T-cell (primary cell): ENCODE measurements around the gene CAMSAP3. TPM values are rescaled to one million over a fixed set of nuclear protein-coding genes. Genes with fewer than 3 reads are reported as not detected.

ENCODE experiments used
- ATAC-seq, 4 experiments: fragments of 200-7000 bp in 3 of 4; fragments of 150-1000 bp in 1 of 4; cut with Tn5 transposase; replicated peaks in 1 of 4; 1 replicate in 3 of 4; 2 replicates in 1 of 4; pipeline ENCODE4 v1.10.0; 2021; ENCODE audit warnings: moderate library complexity in 3 of 4, mild to moderate bottlenecking in 2 of 4, moderate number of reproducible peaks in 1 of 4
- CTCF ChIA-PET, 2 donors: fragments of 300-600 bp; sonication (Branson Sonifier 250); formaldehyde crosslinking; loops; one replicate each; lab custom pipeline; 2022; ENCODE audit warnings: antibody characterized with exemption in 2 of 2; lab: Charles Lee
- POLR2A ChIA-PET, 2 donors: fragments of 300-600 bp; sonication (Branson Sonifier 250); formaldehyde crosslinking; loops; one replicate each; lab custom pipeline; 2022; ENCODE audit warnings: antibody characterized with exemption in 2 of 2; lab: Charles Lee
- DNase-seq, 35 experiments: peaks; one replicate each; pipeline versions ENCODE4 v3.0.0 to v3.0.0-alpha.2; 2013 to 2023
- H3K27ac ChIP-seq: one replicate; pipeline ENCODE4 v1.5.1; 2013; ENCODE audit warnings: low read length
- H3K27me3 ChIP-seq, 2 experiments: replicated peaks in 1 of 2; 1 replicate in 1 of 2; 2 replicates in 1 of 2; pipeline versions ENCODE4 v1.6.1 to v1.7.0; 2013; ENCODE audit warnings: low read length in 1 of 2, mixed read lengths in 1 of 2; ENCODE audit not compliant: control insufficient read depth in 2 of 2, insufficient read depth in 2 of 2; ENCODE audit errors: extremely low read depth in 1 of 2
- H3K36me3 ChIP-seq, 2 donors: 1 replicate in 1 of 2; 2 replicates in 1 of 2; pipeline versions ENCODE4 v1.6.1 to v1.7.0; 2013; ENCODE audit warnings: low read length in 1 of 2; ENCODE audit not compliant: control insufficient read depth in 2 of 2, insufficient read depth in 1 of 2; ENCODE audit errors: extremely low read depth in 1 of 2
- H3K4me1 ChIP-seq, 2 experiments: 1 replicate in 1 of 2; 2 replicates in 1 of 2; pipeline versions ENCODE4 v1.6.1 to v1.7.0; 2013; ENCODE audit warnings: low read length in 2 of 2, mixed read lengths in 1 of 2; ENCODE audit not compliant: insufficient read depth in 2 of 2, control insufficient read depth in 1 of 2; ENCODE audit errors: extremely low read depth in 1 of 2
- H3K4me3 ChIP-seq, 2 donors: 1 replicate in 1 of 2; 2 replicates in 1 of 2; pipeline versions ENCODE4 v1.5.1 to v1.7.0; 2013; ENCODE audit warnings: mild to moderate bottlenecking in 2 of 2, low read length in 1 of 2, moderate library complexity in 1 of 2; ENCODE audit not compliant: control insufficient read depth in 1 of 2; ENCODE audit errors: extremely low read depth in 1 of 2
- H3K9me3 ChIP-seq: 2 replicates; pipeline ENCODE4 v1.7.0; 2013
- H3K27ac Mint-ChIP-seq, 2 donors: one replicate each; pipeline ENCODE4 v1.8.0; 2020 to 2021; ENCODE audit warnings: mild to moderate bottlenecking in 2 of 2, mixed read lengths in 2 of 2
- H3K27me3 Mint-ChIP-seq, 2 donors: one replicate each; pipeline ENCODE4 v1.8.0; 2021 to 2022; ENCODE audit warnings: mixed read lengths in 2 of 2
- H3K36me3 Mint-ChIP-seq: one replicate; pipeline ENCODE4 v1.8.0; 2021; ENCODE audit warnings: mixed read lengths
- H3K4me1 Mint-ChIP-seq, 3 donors: one replicate each; pipeline ENCODE4 v1.8.0; 2020 to 2022; ENCODE audit warnings: mixed read lengths in 3 of 3, mild to moderate bottlenecking in 1 of 3
- H3K4me3 Mint-ChIP-seq, 3 donors: one replicate each; pipeline ENCODE4 v1.8.0; 2020 to 2022; ENCODE audit warnings: mild to moderate bottlenecking in 3 of 3, mixed read lengths in 3 of 3, moderate library complexity in 3 of 3
- H3K9me3 Mint-ChIP-seq, 3 donors: one replicate each; pipeline ENCODE4 v1.8.0; 2020 to 2022; ENCODE audit warnings: mixed read lengths in 3 of 3
- WGBS: methylation state at CpG from one replicate; pipeline ENCODE4 v1.1.5; 2013; ENCODE audit warnings: missing lambda C conversion rate; ENCODE audit not compliant: insufficient coverage; 5-methylcytosine and 5-hydroxymethylcytosine counted together
- total RNA-seq, 35 experiments: library from RNA in 6 of 35; stranded (reverse) in 6 of 35; fragments of 120-200 nt in 1 of 35; gene quantifications; one replicate each; pipeline versions ENCODE4 v1.2.1 to v1.2.4 and lab custom pipeline; 2013 to 2026

Gene CAMSAP3
- total RNA-seq, 5 donors from 2014 or later (not counting 1 experiment from before 2014, with no cell fraction given): 0.47 to 1.3 (median 0.51) TPM

GRCh38 chr19:7655581-7655980 is 59.9 kb downstream of the CAMSAP3 start:
- Mint-ChIP-seq H3K9me3 (no peaks in the 10 kb centered on the region), H3K36me3 (no peaks in the 10 kb centered on the region), H3K27ac (no peak overlapping the region), H3K4me1 (peaks cover 22 to 26% (median 24%) of the 10 kb centered on the region in 3 donors), H3K27me3 (no peaks in the 10 kb centered on the region), H3K4me3 (no peak overlapping the region)
- H3K36me3 ChIP-seq: no peaks in the 10 kb centered on the region
- 89% methylated on average over 7 of the region's 8 CpGs for WGBS
- H3K9me3 ChIP-seq: no peaks in the 10 kb centered on the region
- H3K27ac ChIP-seq: no peak overlapping the region
- ChIA-PET POLR2A (no interaction called here), CTCF (interaction anchor here in 1 of 2 donors (0.6 kb wide), 1 partner anchor 23 kb away, joined by 3 read pairs; no protein-coding TSS in a partner anchor)
- no peak for DNase-seq
- H3K4me1 ChIP-seq: peaks cover 3 to 34% of the 10 kb centered on the region in 2 experiments
- H3K4me3 ChIP-seq: no peak overlapping the region
- no peak for ATAC-seq
- peaks cover 0 to 6% of the 10 kb centered on the region in 2 experiments for H3K27me3 ChIP-seq

GRCh38 chr19:7657131-7657751 is 61.6 kb downstream of the CAMSAP3 start:
- Mint-ChIP-seq H3K36me3 (no peaks in the 10 kb centered on the region), H3K4me1 (peaks cover 18 to 21% (median 21%) of the 10 kb centered on the region in 3 donors), H3K9me3 (no peaks in the 10 kb centered on the region), H3K4me3 (peak overlapping the region in 1 of 3 donors; percentile 74), H3K27ac (no peak overlapping the region), H3K27me3 (no peaks in the 10 kb centered on the region)
- 58% methylated on average over 4 of the region's 14 CpGs for WGBS
- peak overlapping the region; percentile 18 for H3K27ac ChIP-seq
- no peaks in the 10 kb centered on the region for H3K36me3 ChIP-seq
- ChIA-PET POLR2A (interaction anchor here in 1 of 2 donors (0.7 kb wide), 1 partner anchor 201 kb away, joined by 4 read pairs; no protein-coding TSS in a partner anchor), CTCF (interaction anchor here in 1 of 2 donors (0.6 to 1.2 kb wide), 3 partner anchors 24 to 142 kb away, joined by 4 read pairs; partner anchors contain the start of gene TRAPPC5)
- peak in 2 of 4 experiments; percentile 21 to 28 for ATAC-seq
- H3K4me1 ChIP-seq: peaks cover 3 to 28% of the 10 kb centered on the region in 2 experiments
- H3K4me3 ChIP-seq: no peak overlapping the region
- no peaks in the 10 kb centered on the region for H3K27me3 ChIP-seq
- no peaks in the 10 kb centered on the region for H3K9me3 ChIP-seq
- DNase-seq: no peak

- Histone ChIP-seq H3K27me3 (no peaks in the 10 kb centered on the region), H3K27ac (peak overlapping the region; percentile 59), H3K9me3 (no peaks in the 10 kb centered on the region), H3K4me1 (peaks cover 3 to 21% of the 10 kb centered on the region in 2 experiments), H3K36me3 (no peaks in the 10 kb centered on the region), H3K4me3 (peak overlapping the region in 1 of 2 donors; percentile 16)
- H3K27me3 Mint-ChIP-seq: no peaks in the 10 kb centered on the region
- DNase-seq (peak in 16 of 35 experiments; percentile 29 to 72 (median 41)), ATAC-seq (peak; percentile 71 to 99 (median 78))
- peak overlapping the region; percentile 50 to 72 for H3K27ac Mint-ChIP-seq
- ChIA-PET POLR2A (no interaction called here), CTCF (interaction anchor here in 1 of 2 donors (0.5 to 1.2 kb wide), 2 partner anchors 23 to 90 kb away, joined by 3 to 4 read pairs; partner anchors contain the start of gene TRAPPC5)
- WGBS: 6% methylated on average over 7 of the region's 9 CpGs
- no peaks in the 10 kb centered on the region for H3K36me3 Mint-ChIP-seq
- H3K4me1 Mint-ChIP-seq: peaks cover 12 to 15% (median 13%) of the 10 kb centered on the region in 3 donors
- H3K9me3 Mint-ChIP-seq: no peaks in the 10 kb centered on the region
- peak overlapping the region; percentile 59 to 74 (median 68) for H3K4me3 Mint-ChIP-seq
Observed at GRCh38 chr19:7658219-7658686, 62.6 kb downstream of the CAMSAP3 start.

- DNase-seq: no peak
- peaks cover 12 to 15% (median 13%) of the 10 kb centered on the region in 3 donors for H3K4me1 Mint-ChIP-seq
- H3K27ac ChIP-seq: no peak overlapping the region
- CTCF ChIA-PET: interaction anchor here in 1 of 2 donors (1.9 kb wide), 1 partner anchor 32 kb away, joined by 4 read pairs; the partner anchor contains the start of gene PET100
- peaks cover 3 to 21% of the 10 kb centered on the region in 2 experiments for H3K4me1 ChIP-seq
- H3K36me3 Mint-ChIP-seq: no peaks in the 10 kb centered on the region
- no CpG with 5 or more reads among the region's 8 CpGs for WGBS
- H3K4me3 Mint-ChIP-seq: no peak overlapping the region
- H3K9me3 Mint-ChIP-seq: no peaks in the 10 kb centered on the region
- peaks cover 0 to 2% of the 10 kb centered on the region in 2 experiments for H3K27me3 ChIP-seq
- ATAC-seq: no peak
- H3K27me3 Mint-ChIP-seq: peaks cover 2 to 3% of the 10 kb centered on the region in 2 donors
- H3K27ac Mint-ChIP-seq: no peak overlapping the region
- no peaks in the 10 kb centered on the region for H3K9me3 ChIP-seq
- POLR2A ChIA-PET: no interaction called here
- H3K4me3 ChIP-seq: no peak overlapping the region
- H3K36me3 ChIP-seq: no peaks in the 10 kb centered on the region
Observed at GRCh38 chr19:7661744-7662538, 66.3 kb downstream of the CAMSAP3 start.

DNA sequence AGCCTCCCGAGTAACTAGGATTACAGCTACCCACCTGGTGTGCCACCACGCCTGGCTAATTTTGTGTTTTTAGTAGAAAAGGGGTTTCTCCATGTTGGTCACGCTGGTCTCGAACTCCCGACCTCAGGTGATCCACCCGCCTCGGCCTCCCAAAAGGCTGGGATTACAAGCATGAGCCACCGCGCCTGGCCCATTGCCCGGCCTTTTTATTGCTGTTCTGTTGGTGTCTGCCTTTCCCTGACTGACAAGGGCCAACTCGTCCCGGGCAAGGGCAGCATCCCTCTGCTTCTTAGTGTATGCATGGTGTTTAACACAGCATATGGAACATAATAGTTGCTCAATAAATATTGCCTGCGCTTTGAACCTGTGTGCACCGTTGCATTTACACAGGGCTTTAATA is 67.0 kb downstream of the CAMSAP3 start:
- H3K9me3 Mint-ChIP-seq: no peaks in the 10 kb centered on the region
- Histone ChIP-seq H3K4me1 (peaks cover 3 to 13% of the 10 kb centered on the region in 2 experiments), H3K36me3 (no peaks in the 10 kb centered on the region), H3K9me3 (no peaks in the 10 kb centered on the region), H3K27ac (no peak overlapping the region), H3K4me3 (no peak overlapping the region), H3K27me3 (peaks cover 0 to 2% of the 10 kb centered on the region in 2 experiments)
- no peak overlapping the region for H3K4me3 Mint-ChIP-seq
- H3K36me3 Mint-ChIP-seq: no peaks in the 10 kb centered on the region
- POLR2A ChIA-PET: no interaction called here
- H3K27ac Mint-ChIP-seq: no peak overlapping the region
- WGBS: 94% methylated on average over 8 of the region's 14 CpGs
- no peak for DNase-seq
- no peak for ATAC-seq
- peaks cover 3 to 4% of the 10 kb centered on the region in 2 donors for H3K27me3 Mint-ChIP-seq
- CTCF ChIA-PET: interaction anchor here in 1 of 2 donors (0.6 kb wide), 1 partner anchor 114 kb away, joined by 3 read pairs; no protein-coding TSS in a partner anchor
- H3K4me1 Mint-ChIP-seq: peaks cover 6 to 9% (median 8%) of the 10 kb centered on the region in 3 donors

- ATAC-seq: no peak
- Histone ChIP-seq H3K36me3 (no peaks in the 10 kb centered on the region), H3K4me1 (peaks cover 0 to 5% of the 10 kb centered on the region in 2 experiments), H3K27ac (no peak overlapping the region), H3K4me3 (no peak overlapping the region), H3K27me3 (peaks cover 0 to 3% of the 10 kb centered on the region in 2 experiments), H3K9me3 (no peaks in the 10 kb centered on the region)
- Mint-ChIP-seq H3K27ac (no peak overlapping the region), H3K36me3 (no peaks in the 10 kb centered on the region), H3K9me3 (no peaks in the 10 kb centered on the region), H3K27me3 (peaks cover 4 to 5% of the 10 kb centered on the region in 2 donors), H3K4me3 (no peak overlapping the region), H3K4me1 (peaks cover under 1 to 2% (median 1%) of the 10 kb centered on the region in 3 donors)
- no peak for DNase-seq
- ChIA-PET POLR2A (interaction anchor here (0.5 to 0.8 kb wide), 2 partner anchors 34 to 463 kb away, joined by 3 to 7 read pairs; partner anchors contain the start of genes PET100 (in 1 of the 2) and XAB2 (in 1 of the 2)), CTCF (interaction anchor here in 1 of 2 donors (0.6 kb wide), 1 partner anchor 112 kb away, joined by 3 read pairs; no protein-coding TSS in a partner anchor)
- 100% methylated on average over 2 of the region's 7 CpGs for WGBS
Observed at GRCh38 chr19:7663706-7664105, 68.0 kb downstream of the CAMSAP3 start.
